ENCODE data around the gene GJB3.
A peak's percentile ranks its signal among the peaks of the same experiment; 100 is the strongest.
"Not testable (repeated sequence)": the region's sequence is repeated elsewhere in the genome, so short reads cannot be mapped to it uniquely, and the experiment has no call there.

GJB3 gene

DNA sequence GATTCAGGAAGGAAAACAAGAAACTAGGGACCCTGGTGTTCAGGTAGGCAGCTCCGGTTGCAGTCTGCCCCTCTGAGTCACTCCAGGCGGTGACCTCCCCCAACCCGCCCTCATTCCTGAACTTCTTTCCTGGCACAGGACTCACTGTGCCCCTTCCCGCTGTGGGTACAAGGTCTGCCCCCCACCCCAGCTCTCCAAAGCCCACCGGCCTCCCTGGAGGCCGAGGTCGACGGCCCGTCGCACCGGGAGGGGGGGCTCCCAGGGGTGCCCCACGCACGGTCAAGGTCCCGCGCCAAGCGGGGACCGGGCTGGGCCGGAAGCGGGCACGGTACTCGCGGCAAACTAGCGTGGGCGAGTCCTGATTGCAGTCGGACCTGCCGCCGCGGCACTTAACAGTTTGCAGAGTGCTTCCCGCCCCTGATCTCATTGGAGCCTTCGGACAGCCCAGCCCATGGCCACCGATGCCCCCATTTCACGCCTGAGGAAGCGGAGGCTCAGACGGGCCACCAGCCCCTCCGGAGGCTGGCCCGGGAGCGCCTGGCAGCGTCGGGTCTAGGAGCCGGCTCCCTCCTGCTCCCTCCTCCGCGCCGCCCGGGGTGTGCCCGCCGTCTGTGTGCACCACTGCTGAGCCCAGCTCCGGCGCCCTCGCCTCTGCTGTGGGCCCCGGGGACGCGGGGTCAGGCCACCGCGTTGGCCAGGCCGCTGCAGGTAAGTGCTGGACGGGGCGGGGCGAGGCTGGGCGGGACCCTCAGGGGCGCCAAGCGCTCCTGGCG lies at the start of gene GJB3:
GJB3 (plus strand) TSS at position 144 of the 773 bp plus-strand sequence. CDS start 3,549 bp downstream, outside the sequence.
- no peak for DNase-seq (ENCODE audit: low read depth)

DNA sequence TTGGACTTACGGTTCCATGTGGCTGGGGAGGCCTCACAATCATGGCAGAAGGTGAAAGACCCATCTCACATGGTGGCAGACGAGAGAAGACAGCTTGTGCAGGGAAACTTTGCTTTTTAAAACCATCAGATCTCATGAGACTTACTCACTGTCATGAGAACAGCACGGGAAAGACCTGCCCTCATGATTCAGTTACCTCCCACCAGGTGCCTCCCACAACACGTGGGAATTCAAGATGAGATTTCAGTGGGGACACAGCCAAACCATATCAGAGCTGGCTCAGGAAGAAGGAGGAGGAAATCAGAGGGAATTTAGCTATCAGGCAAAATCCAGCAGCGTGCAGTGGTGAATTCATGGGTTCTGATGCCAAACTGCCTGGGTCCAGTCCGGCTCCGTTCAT lies 48.2 kb upstream of the GJB3 start:
- DNase-seq (ENCODE audit: low read depth), result not testable (repeated sequence)

DNA sequence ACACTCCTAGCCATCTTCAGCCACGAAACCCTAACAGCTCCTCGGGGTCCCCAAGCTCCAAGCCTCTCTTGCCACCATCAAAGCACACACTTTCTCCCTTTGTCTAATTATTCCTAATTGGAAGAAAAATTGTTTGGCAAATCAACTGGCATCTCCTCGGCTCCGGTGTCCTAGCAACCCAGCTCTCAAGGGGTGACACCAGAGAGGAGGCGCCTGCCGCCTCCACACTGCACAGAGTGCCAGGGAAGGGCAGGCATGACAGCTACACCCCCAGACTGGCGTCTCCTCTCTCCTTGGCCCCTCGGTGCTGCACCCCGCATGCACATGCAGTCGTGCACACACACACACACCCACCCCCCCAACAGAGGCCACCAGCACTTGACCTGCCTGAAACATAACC lies 44.3 kb upstream of the GJB3 start:
- no peak for DNase-seq (ENCODE audit: low read depth)

DNA sequence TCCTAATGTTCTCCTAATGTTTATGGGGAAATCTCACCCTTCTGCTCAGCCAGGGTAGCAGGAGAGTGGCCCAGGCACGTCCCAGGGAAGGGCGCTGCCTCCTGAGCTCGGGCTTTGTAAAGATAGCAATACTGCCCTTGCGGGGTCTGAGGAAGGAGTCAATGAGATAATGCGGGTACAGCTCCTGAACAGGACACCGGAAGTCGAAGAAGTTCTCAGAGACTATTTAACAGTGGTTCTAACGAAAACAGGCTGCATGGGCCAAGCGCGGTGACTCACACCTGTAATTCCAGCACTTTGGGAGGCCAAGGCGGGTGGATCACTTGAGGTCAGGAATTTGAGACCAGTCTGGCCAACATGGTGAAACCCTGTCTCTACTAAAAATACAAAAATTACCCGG lies 43.8 kb upstream of the GJB3 start:
- not testable (repeated sequence) for DNase-seq (ENCODE audit: low read depth)

DNA sequence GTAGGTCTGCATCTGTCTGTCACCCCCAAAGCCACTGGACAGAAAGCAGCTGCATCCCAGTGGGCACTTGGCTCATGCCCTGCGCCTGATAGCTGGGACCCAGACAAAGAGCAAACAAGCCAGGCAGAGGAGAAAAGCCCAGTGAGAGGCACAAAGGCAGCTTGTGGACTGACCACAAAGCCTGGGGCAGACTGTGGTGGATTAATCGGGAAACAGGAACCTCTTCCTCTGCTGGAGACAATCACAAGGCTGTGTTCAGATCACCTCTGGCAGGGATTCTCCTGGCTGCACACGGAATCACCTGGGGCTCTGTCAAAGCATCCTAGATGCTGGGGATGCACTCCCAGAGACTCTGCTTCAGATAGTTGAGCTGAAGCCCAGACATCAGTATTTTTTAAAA lies 41.4 kb upstream of the GJB3 start:
- DNase-seq (ENCODE audit: low read depth), result no peak

DNA sequence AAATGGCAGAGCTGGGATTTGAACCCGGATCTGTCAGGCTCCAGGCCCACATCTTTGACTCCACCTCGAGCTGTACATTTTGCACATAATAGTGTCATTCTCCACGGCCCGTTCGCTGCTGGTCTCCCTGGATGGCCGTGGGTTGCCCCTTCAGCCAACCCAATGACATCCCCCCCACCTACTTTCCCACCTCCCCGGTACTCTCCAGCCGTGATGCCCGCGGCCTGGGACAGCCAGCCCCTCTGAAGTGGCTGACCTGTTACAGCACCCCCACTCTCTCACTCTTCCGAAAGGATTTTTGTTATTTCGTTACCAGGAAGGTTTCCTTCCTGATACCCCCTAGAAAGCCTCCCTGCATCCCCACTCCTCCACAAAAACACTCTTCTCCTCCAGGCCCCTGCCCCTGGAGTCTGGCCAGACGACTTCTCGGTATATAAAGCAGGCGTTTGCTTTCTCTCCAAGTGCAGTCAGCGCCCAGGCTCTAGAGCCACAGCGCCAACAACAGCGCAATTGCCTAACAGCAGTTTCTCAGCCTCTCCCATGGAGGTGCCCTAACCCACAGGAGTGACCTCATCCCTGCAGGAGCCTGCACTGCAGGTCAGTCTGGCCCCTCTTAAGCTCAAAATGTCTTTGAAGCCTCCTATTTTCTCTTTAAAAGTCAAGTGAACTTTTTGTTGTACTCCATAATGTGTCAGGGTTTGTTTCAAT lies 40.7 kb upstream of the GJB3 start:
- DNase-seq (ENCODE audit: low read depth), result no peak

DNA sequence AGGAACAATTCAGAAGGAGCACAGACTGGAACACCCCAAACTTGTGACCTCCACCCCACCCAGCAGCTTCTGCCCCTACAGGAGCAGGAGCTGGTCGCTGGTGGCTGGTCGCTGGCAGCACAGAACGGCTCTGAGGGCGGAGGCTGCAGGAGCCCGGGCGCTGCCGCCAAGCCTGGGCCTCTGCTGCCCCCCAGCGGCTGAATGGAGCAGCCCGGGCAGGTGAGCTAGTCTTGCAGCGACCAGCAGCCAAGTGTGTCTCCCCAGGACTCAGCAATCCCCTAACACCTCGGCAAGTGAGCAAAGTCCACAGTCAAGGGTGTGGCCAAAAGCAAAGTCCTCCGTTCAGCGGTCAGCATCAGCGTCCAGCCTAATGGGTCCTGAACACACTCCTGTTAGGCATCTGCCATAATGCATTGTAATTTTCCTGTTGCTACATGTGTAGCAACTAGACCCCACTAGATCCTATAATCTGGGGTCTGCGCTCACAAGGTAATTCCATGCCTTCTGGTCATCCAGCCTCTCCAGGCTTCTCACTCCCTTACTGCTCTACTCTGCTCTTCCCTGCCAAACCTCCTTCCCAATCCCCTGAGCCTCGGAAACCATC lies 38.2 kb upstream of the GJB3 start:
- peak; percentile 80 for DNase-seq (ENCODE audit: low read depth)

DNA sequence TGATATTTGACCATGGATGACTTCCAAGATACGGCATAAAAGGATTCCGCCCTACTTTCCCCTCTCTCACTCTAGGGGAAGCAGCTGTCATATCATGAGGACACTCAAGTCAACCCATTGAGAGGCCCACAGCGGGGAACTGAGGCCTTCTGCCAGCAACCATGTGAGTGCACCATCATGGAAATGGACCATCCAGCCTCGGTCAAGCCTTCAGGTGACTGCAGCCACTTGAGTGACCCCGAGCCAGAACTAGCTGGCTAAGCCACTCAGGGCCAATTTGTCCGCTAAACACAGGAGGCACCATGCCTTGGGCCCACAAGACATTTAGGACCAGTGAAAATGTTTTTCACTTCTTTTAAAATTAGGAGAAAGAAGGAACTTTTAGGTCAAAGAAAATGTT lies 37.2 kb upstream of the GJB3 start:
- no peak for DNase-seq (ENCODE audit: low read depth)

DNA sequence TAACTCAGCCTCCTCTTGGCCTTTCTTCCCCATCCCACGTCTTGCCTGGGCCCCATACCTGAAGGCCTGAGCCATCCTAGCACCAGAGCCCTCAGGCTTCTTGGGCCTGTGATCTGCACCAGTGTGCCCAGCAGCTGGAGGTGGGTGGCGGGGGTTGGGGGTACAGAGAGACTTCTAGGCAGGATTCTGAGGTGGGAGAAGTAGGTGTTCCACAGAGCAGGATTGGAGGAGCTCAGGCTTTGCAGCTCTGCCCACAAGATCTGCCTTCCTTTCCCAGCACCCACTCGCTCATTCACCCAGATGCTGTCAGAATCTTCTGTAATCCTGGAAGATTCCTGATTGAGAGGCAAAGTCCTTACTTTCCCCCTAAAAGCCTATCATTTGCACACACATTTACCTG lies 36.2 kb upstream of the GJB3 start:
- no peak for DNase-seq (ENCODE audit: low read depth)

DNA sequence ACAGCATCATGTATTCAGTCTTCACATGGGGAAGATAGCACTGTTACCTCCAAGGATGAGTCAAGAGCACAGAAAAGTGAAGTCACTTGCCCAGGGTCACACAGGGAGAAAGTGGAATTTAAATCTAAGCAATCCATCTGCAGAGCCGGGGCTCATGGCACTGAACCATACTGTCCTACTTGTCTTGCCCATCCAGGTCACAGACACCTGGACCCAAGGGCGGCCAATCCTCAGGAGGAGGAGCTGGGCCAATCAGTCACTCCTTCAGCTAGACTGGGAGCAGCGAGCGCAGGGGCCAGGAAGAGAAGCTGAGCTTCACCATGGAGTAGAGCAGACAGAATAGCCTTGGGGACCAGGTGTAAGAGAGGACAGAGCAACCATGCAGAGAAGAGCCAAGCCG lies 35.3 kb upstream of the GJB3 start:
- DNase-seq (ENCODE audit: low read depth), result no peak

DNA sequence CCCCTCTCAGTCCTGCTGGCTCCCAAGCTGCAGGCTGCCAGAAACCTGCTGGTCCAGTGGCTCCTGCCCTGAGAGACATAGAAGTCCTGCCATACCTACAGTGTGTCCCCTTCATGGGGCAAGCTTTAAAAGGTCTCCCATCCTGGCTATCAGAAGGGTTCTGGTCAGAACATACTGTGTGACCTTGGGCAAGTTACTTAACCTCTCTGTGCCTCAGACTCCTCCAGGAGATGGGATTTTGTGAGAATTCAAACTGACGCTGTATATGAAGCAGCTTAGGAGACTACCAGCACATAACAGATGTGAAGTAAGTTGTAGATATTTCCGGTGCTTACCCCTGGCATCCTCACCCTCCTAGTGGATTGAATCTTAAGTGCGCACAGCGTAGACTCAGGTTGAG lies 34.9 kb upstream of the GJB3 start:
- DNase-seq (ENCODE audit: low read depth), result no peak

DNA sequence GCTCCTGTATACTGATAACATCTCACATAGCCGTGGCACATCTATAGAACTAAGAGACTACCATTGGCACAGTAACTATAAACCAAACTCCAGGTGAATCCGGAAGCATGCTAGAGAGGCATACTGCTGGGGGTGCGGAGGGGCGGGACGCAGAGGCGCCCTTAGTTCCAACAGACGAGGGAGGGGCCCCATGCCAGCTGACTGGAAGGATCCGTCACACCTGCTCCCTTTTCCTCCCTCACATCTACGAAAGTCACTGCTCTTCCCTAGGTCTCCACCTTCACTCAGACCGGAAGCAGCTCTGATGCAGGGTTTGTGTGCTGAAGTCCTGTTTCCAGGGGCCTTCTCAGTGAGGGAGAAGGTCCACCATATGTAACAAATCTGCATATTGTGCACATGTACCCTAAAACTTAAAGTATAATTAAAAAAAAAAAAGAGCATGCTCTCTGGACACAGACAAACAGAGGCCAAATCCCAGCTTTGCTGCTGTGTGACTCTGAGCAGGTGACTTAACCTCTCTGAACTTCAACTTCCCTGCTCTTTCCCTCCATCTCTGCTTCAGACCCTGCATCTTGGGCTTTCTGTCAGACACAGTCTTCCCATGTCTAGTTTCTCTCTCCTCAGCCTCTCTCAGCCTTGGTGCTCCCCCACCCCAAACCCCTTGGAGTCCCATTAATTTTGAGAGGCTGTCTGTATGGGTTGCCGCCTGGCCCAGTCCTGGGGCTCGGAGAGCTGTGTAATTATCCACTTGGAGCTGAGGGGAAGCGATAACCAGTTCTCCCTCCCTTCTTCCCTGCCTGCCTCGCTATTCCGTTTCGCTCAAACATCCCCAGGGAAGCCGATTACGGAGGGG lies 34.0 kb upstream of the GJB3 start:
- no peak for DNase-seq (ENCODE audit: low read depth)

DNA sequence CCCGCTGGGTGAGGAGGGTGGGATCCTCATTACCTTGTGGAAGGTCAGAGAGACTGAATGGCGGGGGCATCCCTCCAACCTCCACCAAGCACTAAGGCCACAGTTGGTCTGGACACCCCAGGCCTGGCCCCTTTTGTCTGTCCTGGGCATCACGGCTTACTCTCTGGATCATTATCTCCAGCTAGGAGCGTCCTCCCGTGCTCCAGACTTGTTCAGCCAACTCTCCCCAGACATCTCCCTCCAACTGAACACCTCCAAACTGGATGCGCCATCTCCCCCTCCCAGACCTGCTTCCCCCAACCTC lies 33.4 kb upstream of the GJB3 start:
- DNase-seq (ENCODE audit: low read depth), result no peak

DNA sequence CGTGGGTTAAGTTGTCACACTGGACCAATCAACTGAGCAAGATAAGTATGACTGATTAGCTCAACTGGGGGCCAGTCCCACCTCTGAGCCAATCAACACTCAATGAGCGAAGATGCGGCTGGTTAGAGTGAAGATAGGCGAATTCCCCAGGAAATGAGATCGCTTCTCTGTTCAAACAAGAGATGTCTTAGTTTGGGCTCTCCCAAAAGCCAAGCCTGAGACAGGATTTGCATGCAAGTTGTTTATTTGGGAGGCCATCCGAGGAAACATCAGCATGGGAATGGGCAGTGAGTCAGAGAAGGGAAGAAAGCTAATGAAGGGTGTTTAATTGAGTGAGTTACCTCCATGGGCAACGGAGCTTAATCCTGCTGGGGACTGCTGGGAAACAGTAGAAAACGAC lies 31.0 kb upstream of the GJB3 start:
- DNase-seq (ENCODE audit: low read depth), result no peak

DNA sequence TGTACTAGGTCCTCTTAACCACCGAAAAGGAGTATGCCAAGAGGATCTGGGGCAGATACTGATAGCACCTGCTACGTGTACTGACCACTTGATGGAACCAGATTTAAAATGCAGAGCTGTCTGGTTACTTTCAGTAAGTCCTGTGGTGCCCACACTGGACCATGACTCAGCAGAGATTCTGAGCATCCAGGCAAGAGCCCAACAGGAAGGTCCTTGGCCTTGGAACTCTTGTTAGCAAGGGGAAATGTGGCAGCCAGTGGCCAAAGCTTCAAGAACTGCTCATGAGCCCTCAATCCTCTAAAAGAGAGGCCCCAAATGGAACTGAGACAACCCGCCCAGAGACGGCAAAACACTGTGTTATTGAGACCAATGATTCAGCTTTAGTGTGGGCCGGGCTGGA lies 30.4 kb upstream of the GJB3 start:
- DNase-seq (ENCODE audit: low read depth), result no peak

DNA sequence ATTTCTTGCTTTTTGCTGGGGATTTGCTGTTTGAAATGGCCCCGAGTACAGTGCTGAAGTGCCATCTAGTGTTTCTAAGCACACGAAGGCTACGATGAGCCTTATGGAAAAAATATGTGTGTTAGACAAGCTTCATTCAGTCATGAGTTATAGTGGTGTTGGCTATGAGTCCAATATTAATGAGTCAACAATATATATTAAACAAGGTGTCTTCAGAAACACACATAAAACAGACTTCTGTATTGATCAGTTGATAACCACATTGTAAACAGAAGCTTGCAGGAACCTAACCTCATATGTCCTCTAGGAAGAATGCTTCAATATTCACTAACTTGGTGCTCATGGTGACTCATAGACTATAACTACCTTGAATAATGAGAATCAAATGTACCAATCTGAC lies 27.9 kb upstream of the GJB3 start:
- no peak for DNase-seq (ENCODE audit: low read depth)

DNA sequence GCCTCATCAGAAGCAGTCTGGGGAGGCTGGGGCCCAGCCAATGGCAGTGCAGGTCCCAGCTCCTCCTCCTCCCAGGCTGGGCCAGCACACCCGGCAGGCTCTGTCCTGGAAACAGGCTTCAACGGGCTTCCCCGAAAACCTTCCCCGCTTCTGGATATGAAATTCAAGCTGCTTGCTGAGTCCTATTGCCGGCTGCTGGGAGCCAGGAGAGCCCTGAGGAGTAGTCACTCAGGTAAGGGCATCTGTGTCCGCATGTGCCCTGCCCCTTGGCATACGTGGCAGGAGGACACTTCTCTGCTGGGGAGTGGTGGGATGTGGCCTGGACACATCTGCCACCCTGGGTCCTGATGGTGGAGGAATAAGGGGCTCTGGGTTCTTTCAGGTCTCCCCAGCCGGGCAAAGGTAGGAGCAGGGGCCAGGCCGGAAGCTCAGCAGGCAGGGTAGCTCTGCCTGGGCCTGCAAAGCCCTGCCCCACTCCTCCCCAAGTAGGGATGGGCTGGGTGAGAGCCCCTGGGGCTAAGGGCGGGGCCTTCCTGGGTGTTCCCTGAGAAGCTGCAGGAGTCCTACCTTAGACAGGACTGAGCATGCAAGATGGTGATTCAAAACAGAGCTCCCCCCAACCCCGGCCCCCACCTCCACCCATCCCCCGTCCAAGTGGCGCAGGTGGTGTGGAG lies 25.9 kb upstream of the GJB3 start, which contains the start of gene GJB5:
GJB5 (plus strand) TSS at position 84 of the 674 bp plus-strand sequence. CDS start 2,284 bp downstream, outside the sequence.
- no peak for DNase-seq (ENCODE audit: low read depth)

DNA sequence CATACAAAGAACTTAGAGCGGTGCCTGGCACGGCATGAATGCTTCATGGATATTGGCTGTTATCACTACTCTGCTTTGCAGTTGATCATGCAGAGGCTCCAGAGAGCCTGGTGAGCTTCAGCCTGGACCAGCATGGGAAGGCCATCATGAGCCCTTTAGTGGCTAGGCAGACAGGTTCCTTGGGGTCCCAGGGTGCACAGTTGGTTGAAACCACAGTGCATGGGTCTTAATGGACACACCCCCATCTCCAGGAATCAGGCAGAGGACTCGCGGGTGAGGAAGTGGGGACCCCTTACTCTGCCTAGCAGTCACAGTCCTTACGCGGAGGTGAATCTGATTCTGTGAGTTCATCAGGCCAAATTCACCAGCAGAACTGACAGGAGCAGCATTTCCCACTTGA lies 25.1 kb upstream of the GJB3 start:
- DNase-seq (ENCODE audit: low read depth), result no peak

DNA sequence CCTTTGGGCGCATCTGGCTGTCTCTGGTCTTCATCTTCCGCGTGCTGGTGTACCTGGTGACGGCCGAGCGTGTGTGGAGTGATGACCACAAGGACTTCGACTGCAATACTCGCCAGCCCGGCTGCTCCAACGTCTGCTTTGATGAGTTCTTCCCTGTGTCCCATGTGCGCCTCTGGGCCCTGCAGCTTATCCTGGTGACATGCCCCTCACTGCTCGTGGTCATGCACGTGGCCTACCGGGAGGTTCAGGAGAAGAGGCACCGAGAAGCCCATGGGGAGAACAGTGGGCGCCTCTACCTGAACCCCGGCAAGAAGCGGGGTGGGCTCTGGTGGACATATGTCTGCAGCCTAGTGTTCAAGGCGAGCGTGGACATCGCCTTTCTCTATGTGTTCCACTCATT lies 23.6 kb upstream of the GJB3 start:
- no peak for DNase-seq (ENCODE audit: low read depth)

DNA sequence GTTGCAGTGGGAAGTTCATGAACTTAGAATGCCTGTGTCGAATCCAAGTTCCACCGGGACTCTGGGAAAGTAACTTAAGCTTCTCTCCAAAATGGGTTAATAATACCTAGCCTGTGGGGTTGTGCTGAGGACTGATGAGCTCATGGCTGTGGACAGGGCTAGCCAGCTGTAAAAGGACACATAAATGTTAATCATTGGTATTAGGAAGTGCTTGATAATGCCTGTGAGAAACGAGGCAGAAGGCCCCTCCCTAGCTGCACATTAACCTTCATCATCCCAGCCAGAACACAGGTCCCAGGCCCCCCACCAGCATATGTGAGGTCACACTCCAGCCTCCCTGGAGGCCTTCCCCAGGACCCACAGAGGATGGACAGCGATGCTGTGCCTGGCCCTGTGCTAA lies 22.3 kb upstream of the GJB3 start:
- DNase-seq (ENCODE audit: low read depth), result no peak

DNA sequence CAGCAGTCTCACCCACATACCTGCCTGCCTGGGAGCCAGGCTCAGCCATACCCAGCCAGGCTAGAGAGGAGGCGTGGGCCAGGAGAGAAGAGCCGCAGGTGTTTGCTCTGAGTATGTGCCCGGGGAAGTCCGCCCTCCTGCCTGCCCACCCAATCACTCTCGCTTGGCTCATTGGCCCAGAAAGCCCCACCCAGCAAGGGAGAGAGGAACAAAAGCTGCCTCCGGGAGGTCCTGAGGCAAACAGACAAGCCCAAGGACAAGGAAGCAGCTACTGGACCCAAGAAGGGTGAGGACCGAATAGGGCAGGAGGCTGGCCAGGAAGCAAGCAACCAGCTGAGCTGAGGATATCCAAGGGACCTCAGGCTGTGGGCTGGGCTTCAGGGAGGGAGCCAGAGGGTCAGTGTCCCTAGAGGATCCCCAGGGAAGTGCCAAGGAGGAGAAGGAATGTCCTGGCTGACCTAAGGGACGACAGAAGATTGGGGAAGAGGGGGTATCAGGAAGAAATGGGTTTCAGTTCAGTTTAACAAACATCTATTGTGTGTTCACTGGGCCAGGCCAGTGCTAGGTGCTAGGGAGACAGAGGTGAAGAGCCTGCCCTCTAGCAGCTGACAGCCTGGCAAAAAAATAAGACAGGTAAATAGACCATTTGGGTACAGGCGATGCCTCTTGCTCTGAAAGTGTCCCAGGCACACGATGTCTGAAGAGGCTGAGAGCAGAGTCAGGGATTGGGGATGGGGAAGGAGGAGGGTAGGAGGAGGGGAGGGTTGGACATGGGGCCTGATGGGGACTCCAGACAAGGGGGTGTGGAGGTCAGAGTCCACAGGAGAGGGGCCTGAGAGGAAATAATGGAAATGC lies 21.3 kb upstream of the GJB3 start, which contains the start of gene GJB4:
GJB4 (plus strand) TSS at position 238 of the 855 bp plus-strand sequence. CDS start 1,515 bp downstream, outside the sequence.
- DNase-seq (ENCODE audit: low read depth), result no peak

Data from stimulated activated CD8-positive, alpha-beta memory T cell treated with anti-CD3 and anti-CD28 coated beads, Interleukin-15, amount 100 ng/mL, for 24 hours (primary cell).